Type B pancreatic cell (in vitro differentiated cells): ENCODE results near the gene MRPL44. TPM values are rescaled to one million over a fixed set of nuclear protein-coding genes. Genes with fewer than 3 reads are reported as not detected.

Source experiments
- DNase-seq: peaks from one replicate; pipeline ENCODE4 v3.0.0; 2021; ENCODE audit warnings: mixed read lengths; ENCODE audit not compliant: unreplicated experiment; ENCODE audit errors: extremely low spot score
- H3K27ac Mint-ChIP-seq: 2 replicates; pipeline ENCODE4 v1.8.0; 2021; ENCODE audit warnings: mild to moderate bottlenecking, mixed read lengths
- H3K27me3 Mint-ChIP-seq: 2 replicates; pipeline ENCODE4 v1.8.0; 2021; ENCODE audit warnings: mixed read lengths
- H3K36me3 Mint-ChIP-seq: 2 replicates; pipeline ENCODE4 v1.8.0; 2021; ENCODE audit warnings: mixed read lengths
- H3K4me1 Mint-ChIP-seq: one replicate; pipeline ENCODE4 v1.8.0; 2021; ENCODE audit warnings: mixed read lengths; ENCODE audit not compliant: unreplicated experiment
- H3K4me3 Mint-ChIP-seq: 2 replicates; pipeline ENCODE4 v1.8.0; 2021; ENCODE audit warnings: mild to moderate bottlenecking, mixed read lengths
- H3K9me3 Mint-ChIP-seq: 2 replicates; pipeline ENCODE4 v1.8.0; 2021; ENCODE audit warnings: mixed read lengths
- CTCF ChIP-seq: fragments of 200-600 bp; sonication (generic); conservative IDR thresholded peaks from 2 replicates; pipeline ENCODE4 v1.5.0; 2021; ENCODE audit warnings: antibody characterized with exemption, mild to moderate bottlenecking
- total RNA-seq: library from RNA; stranded (reverse); gene quantifications from 2 replicates; pipeline ENCODE4 v1.2.1, GENCODE V29; 2021; ENCODE audit warnings: low replicate concordance

MRPL44 gene
- total RNA-seq, 1 donor from 2014 or later, result 29.2 TPM

GRCh38 chr2:223989206-223989855, 32.1 kb downstream of the MRPL44 start:
- peaks cover 7% of the 10 kb centered on the region for H3K27me3 Mint-ChIP-seq
- H3K9me3 Mint-ChIP-seq, result no peaks in the 10 kb centered on the region
- DNase-seq, result no peak
- H3K4me3 Mint-ChIP-seq, result no peak overlapping the region
- H3K27ac Mint-ChIP-seq, result no peak overlapping the region
- H3K4me1 Mint-ChIP-seq, result no peaks in the 10 kb centered on the region
- no peaks in the 10 kb centered on the region for H3K36me3 Mint-ChIP-seq
- no peak for TF ChIP-seq CTCF

- Mint-ChIP-seq H3K36me3 (no peaks in the 10 kb centered on the region), H3K27ac (no peak overlapping the region), H3K9me3 (no peaks in the 10 kb centered on the region), H3K4me3 (no peak overlapping the region), H3K4me1 (no peaks in the 10 kb centered on the region), H3K27me3 (peaks cover 7% of the 10 kb centered on the region)
- no peak for DNase-seq
- TF ChIP-seq CTCF, result no peak
Measured at GRCh38 chr2:223989856-223990232, 32.6 kb downstream of the MRPL44 start.

GRCh38 chr2:223991611-223992010, 34.3 kb downstream of the MRPL44 start:
- DNase-seq, result no peak
- TF ChIP-seq CTCF, result no peak
- H3K36me3 Mint-ChIP-seq, result no peaks in the 10 kb centered on the region
- no peaks in the 10 kb centered on the region for H3K9me3 Mint-ChIP-seq
- H3K4me1 Mint-ChIP-seq, result no peaks in the 10 kb centered on the region
- H3K27me3 Mint-ChIP-seq, result peaks cover 4% of the 10 kb centered on the region
- H3K4me3 Mint-ChIP-seq, result no peak overlapping the region
- no peak overlapping the region for H3K27ac Mint-ChIP-seq

GRCh38 chr2:223993634-223994232, 36.5 kb downstream of the MRPL44 start:
- Mint-ChIP-seq H3K36me3 (peaks cover 4% of the 10 kb centered on the region), H3K4me3 (no peak overlapping the region), H3K9me3 (no peaks in the 10 kb centered on the region)

GRCh38 chr2:223994562-223995162, 37.4 kb downstream of the MRPL44 start:
- Mint-ChIP-seq H3K4me1 (no peaks in the 10 kb centered on the region), H3K27ac (no peak overlapping the region), H3K4me3 (no peak overlapping the region), H3K36me3 (peaks cover 4% of the 10 kb centered on the region), H3K9me3 (no peaks in the 10 kb centered on the region), H3K27me3 (no peaks in the 10 kb centered on the region)
- TF ChIP-seq CTCF, result no peak
- DNase-seq, result no peak

More at GRCh38 chr2:223993634-223994232, 36.5 kb downstream of the MRPL44 start:
- Mint-ChIP-seq H3K27ac (no peak overlapping the region), H3K27me3 (no peaks in the 10 kb centered on the region), H3K4me1 (no peaks in the 10 kb centered on the region)
- peak; percentile 91 for TF ChIP-seq CTCF
- DNase-seq, result no peak
